Lung (tissue), 12 donors: ENCODE data around the gene TMEM218. TPM values are rescaled to one million over a fixed set of nuclear protein-coding genes. Genes with fewer than 3 reads are reported as not detected.

ENCODE experiments used
- ATAC-seq: fragments of 200-7000 bp; cut with Tn5 transposase; one replicate; pipeline ENCODE4 v1.9.1; 2020; ENCODE audit warnings: moderate number of reproducible peaks; ENCODE audit not compliant: insufficient read depth, low FRiP score
- DNase-seq, 3 donors: peaks; one replicate each; pipeline ENCODE4 v3.0.0-alpha.2; 2013 to 2017
- H3K27ac ChIP-seq, 2 donors: one replicate each; pipeline ENCODE4 v1.5.1; 2013; ENCODE audit warnings: mild to moderate bottlenecking in 2 of 2, moderate library complexity in 2 of 2, control low read depth in 1 of 2, inconsistent platforms in 1 of 2, low read depth in 1 of 2, low read length in 1 of 2
- H3K27me3 ChIP-seq, 3 donors: one replicate each; pipeline ENCODE4 v1.5.1; 2013; ENCODE audit warnings: low read length in 2 of 3; ENCODE audit not compliant: control insufficient read depth in 3 of 3, insufficient read depth in 3 of 3
- H3K36me3 ChIP-seq, 4 donors: one replicate each; pipeline ENCODE4 v1.5.1; 2013; ENCODE audit warnings: low read length in 4 of 4, mild to moderate bottlenecking in 1 of 4, moderate library complexity in 1 of 4; ENCODE audit not compliant: control insufficient read depth in 4 of 4, insufficient read depth in 4 of 4
- H3K4me1 ChIP-seq, 5 donors: one replicate each; pipeline ENCODE4 v1.5.1; 2013; ENCODE audit warnings: low read length in 5 of 5, mild to moderate bottlenecking in 2 of 5, moderate library complexity in 1 of 5; ENCODE audit not compliant: control insufficient read depth in 5 of 5, insufficient read depth in 5 of 5
- H3K4me3 ChIP-seq: one replicate; pipeline ENCODE4 v1.5.1; 2013; ENCODE audit warnings: mild to moderate bottlenecking, control low read depth, moderate library complexity
- H3K9ac ChIP-seq, 2 donors: one replicate each; pipeline ENCODE4 v1.5.1; 2013; ENCODE audit warnings: low read length in 2 of 2, control low read depth in 1 of 2; ENCODE audit not compliant: insufficient read depth in 1 of 2
- H3K9me3 ChIP-seq, 4 donors: one replicate each; pipeline ENCODE4 v1.5.1; 2013; ENCODE audit warnings: low read length in 3 of 4, mild to moderate bottlenecking in 1 of 4, moderate library complexity in 1 of 4; ENCODE audit not compliant: control insufficient read depth in 4 of 4, insufficient read depth in 3 of 4
- WGBS, 2 donors: extraction: QIAGEN DNeasy Blood & Tissue Kit; methylation state at CpG; one replicate each; pipeline ENCODE4 v1.1.7; 2013; 5-methylcytosine and 5-hydroxymethylcytosine counted together
- polyA plus RNA-seq, 2 donors: library from polyadenylated mRNA; stranded (reverse); fragments of 200-250 nt; gene quantifications; one replicate each; pipeline ENCODE4 v1.2.1, GENCODE V29; 2013
- total RNA-seq, 2 donors: library from RNA; depleted of rRNA in 1 of 2; stranded (reverse); fragments of >200 nt in 1 of 2; gene quantifications; one replicate each; pipeline ENCODE4 v1.2.1, GENCODE V29; 2014 to 2021
- TF ChIP-seq, protein P1 (sequence below): IDR thresholded peaks from 2 replicates; pipeline ENCODE4 v1.5.1; 2012; ENCODE audit warnings: mild to moderate bottlenecking; ENCODE audit errors: control extremely low read depth, extremely low read depth
- donor health status: control.
- donor health status: control.
- donor health status: Bipolar disorder and iron deficiency.
- donor health status: healthy.
- donor health status: DM: yes; HTN: yes; CAD: no.

Gene TMEM218
- total and polyA plus RNA-seq, 4 donors, result 23.3 to 39.9 (median 27.4) TPM

DNA sequence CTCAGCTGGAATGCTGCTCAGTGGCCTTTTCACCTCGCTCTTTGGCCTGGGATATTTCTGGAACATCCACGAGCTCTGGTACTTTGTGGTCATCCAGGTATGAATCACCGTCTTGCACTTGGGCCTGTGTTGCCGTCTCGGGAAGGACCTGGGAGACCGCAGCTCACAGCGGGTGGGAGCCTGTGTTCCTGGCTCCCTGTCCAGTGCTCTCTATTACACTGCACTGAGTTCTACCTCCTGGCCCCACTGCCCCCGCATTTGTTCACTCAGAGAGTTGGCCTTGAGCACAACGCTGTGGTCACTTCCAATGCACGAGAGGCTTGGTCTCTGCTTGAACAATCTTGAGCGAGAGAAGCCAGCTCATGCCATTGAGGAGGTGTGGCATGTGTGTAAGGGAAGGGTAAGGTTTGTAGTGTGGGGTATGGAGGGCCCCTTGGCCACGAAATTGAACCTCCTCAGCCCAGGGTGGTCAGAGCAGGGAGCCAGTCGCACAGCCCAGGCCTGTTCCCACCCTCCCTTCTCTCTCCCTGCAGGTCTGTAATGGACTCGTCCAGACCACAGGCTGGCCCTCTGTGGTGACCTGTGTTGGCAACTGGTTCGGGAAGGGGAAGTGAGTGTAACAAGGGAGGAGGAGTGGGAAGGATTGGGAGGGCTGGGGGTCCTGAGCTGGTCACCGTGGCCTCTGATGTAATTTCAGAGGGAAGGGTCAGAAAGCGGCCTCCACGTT is 32.1 kb downstream of the TMEM218 start:
- 73 to 82% methylated on average over 18 of the region's 18 CpGs for WGBS, 2 donors
- no peak for ATAC-seq
- H3K27me3 ChIP-seq, result no peaks in the 10 kb centered on the region

DNA sequence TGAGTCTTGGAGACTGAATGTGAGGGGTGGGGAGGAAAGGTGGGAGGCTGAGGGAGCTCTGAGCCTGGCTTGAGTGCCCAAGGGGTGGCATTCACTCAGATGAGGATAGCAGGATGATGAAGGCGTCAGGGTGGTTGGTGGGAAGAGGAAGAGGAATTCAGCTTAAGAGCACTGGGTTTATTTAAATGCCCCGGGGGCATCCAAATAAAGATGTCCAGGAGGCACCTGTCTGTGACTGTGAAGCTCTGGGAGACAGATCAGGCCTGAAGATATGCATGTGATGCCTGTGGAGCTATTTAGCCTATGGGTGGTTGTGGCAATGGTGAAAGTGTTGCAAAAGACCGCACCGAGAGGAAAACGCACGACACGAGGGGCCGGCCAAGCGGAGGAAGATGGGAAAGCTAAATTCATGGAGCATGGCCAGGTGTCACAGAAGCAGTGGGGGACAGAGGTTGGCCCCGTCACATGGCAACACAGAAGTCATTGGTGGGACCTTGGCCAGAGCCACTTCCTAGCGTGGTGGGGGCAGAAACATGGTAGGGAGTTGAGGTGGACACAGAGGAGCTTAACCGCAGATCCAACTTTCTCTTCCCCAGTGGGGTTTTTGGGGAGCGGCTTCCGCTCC is 32.8 kb downstream of the TMEM218 start:
- H3K27ac ChIP-seq, result no peak overlapping the region
- H3K36me3 ChIP-seq, result no peaks in the 10 kb centered on the region
- 89 to 91% methylated on average over 14 of the region's 14 CpGs for WGBS, 2 donors
- no peak for DNase-seq
- H3K4me1 ChIP-seq, result no peaks in the 10 kb centered on the region
- ATAC-seq, result no peak
- H3K4me3 ChIP-seq, result no peak overlapping the region
- TF ChIP-seq, protein P1, sequence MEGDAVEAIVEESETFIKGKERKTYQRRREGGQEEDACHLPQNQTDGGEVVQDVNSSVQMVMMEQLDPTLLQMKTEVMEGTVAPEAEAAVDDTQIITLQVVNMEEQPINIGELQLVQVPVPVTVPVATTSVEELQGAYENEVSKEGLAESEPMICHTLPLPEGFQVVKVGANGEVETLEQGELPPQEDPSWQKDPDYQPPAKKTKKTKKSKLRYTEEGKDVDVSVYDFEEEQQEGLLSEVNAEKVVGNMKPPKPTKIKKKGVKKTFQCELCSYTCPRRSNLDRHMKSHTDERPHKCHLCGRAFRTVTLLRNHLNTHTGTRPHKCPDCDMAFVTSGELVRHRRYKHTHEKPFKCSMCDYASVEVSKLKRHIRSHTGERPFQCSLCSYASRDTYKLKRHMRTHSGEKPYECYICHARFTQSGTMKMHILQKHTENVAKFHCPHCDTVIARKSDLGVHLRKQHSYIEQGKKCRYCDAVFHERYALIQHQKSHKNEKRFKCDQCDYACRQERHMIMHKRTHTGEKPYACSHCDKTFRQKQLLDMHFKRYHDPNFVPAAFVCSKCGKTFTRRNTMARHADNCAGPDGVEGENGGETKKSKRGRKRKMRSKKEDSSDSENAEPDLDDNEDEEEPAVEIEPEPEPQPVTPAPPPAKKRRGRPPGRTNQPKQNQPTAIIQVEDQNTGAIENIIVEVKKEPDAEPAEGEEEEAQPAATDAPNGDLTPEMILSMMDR, result no peak
- no peaks in the 10 kb centered on the region for H3K27me3 ChIP-seq
- H3K9ac ChIP-seq, result no peak overlapping the region
- H3K9me3 ChIP-seq, result no peaks in the 10 kb centered on the region

More for the DNA sequence above, 32.1 kb downstream of the TMEM218 start:
- Histone ChIP-seq H3K9ac (no peak overlapping the region), H3K27ac (no peak overlapping the region), H3K4me1 (no peaks in the 10 kb centered on the region), H3K36me3 (no peaks in the 10 kb centered on the region), H3K4me3 (no peak overlapping the region), H3K9me3 (no peaks in the 10 kb centered on the region)
- no peak for DNase-seq
- TF ChIP-seq, protein P1, result no peak

DNA sequence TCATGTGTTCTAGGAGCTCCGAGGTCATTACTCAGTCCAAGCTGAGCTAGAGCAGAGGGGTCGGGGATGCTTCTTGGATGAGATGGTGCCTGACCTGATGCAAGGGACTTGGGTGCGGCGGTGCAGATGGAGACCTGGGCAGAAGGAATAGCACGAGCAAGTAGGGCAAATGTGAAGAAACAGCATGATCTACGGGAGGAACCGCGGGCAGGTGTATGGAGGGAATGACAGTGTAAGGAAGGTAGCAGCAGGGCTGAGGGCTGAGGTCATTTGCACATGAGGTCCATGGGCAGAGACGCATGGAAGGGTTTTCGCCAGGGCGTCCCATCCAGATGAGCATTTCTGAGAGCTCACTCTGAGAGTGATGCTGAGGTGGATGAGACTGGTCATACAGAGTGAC is 33.4 kb downstream of the TMEM218 start:
- 98% methylated on average over 11 of the region's 11 CpGs for WGBS, 2 donors
- H3K4me1 ChIP-seq, result no peaks in the 10 kb centered on the region
- TF ChIP-seq, protein P1, result no peak
- ATAC-seq, result no peak
- no peaks in the 10 kb centered on the region for H3K36me3 ChIP-seq
- no peak for DNase-seq
- H3K27me3 ChIP-seq, result no peaks in the 10 kb centered on the region
- no peak overlapping the region for H3K9ac ChIP-seq
- H3K9me3 ChIP-seq, result no peaks in the 10 kb centered on the region
- H3K27ac ChIP-seq, result no peak overlapping the region
- no peak overlapping the region for H3K4me3 ChIP-seq
